MM.1S (cell line): ENCODE results near the gene VPS26B.

Experiments used
- DNase-seq: peaks from one replicate; pipeline ENCODE4 v3.0.0-alpha.2; 2015
- H2AFZ ChIP-seq: fragments of 300-600 bp; sonication (generic); 2 replicates; pipeline ENCODE4 v1.6.0; 2016; ENCODE audit warnings: antibody characterized with exemption, low read length
- H3F3A ChIP-seq: fragments of 300-600 bp; sonication (generic); 2 replicates; pipeline ENCODE4 v1.6.1; 2016; ENCODE audit warnings: mild to moderate bottlenecking, antibody characterized with exemption, low read length, moderate library complexity, mixed read lengths; ENCODE audit not compliant: insufficient read depth
- H3K27ac ChIP-seq: fragments of 300-600 bp; sonication (generic); 2 replicates; pipeline ENCODE4 v1.5.1; 2016; ENCODE audit warnings: mild to moderate bottlenecking, low read length
- H3K27me3 ChIP-seq: fragments of 300-600 bp; sonication (generic); replicated peaks from 2 replicates; pipeline ENCODE4 v1.6.0; 2016; ENCODE audit warnings: low read length; ENCODE audit not compliant: insufficient read depth
- H3K36me3 ChIP-seq: fragments of 300-600 bp; sonication (generic); replicated peaks from 2 replicates; pipeline ENCODE4 v1.6.1; 2016; ENCODE audit warnings: mild to moderate bottlenecking, low read length, mixed read lengths; ENCODE audit not compliant: insufficient read depth
- H3K4me1 ChIP-seq: fragments of 300-600 bp; sonication (generic); 2 replicates; pipeline ENCODE4 v1.6.1; 2016; ENCODE audit warnings: low read length, mixed read lengths
- H3K4me2 ChIP-seq: fragments of 300-600 bp; sonication (generic); 2 replicates; pipeline ENCODE4 v1.6.0; 2016; ENCODE audit warnings: low read depth, low read length
- H3K4me3 ChIP-seq: fragments of 300-600 bp; sonication (generic); 2 replicates; pipeline ENCODE4 v1.5.1; 2016; ENCODE audit warnings: low read length, mixed read lengths
- H3K79me2 ChIP-seq: fragments of 300-600 bp; sonication (generic); 2 replicates; pipeline ENCODE4 v1.6.1; 2016; ENCODE audit warnings: mixed run types, low read length, mixed read lengths
- H3K9ac ChIP-seq: fragments of 300-600 bp; sonication (generic); 2 replicates; pipeline ENCODE4 v1.6.1; 2016; ENCODE audit warnings: low read length, mixed read lengths
- H3K9me2 ChIP-seq: fragments of 300-600 bp; sonication (generic); replicated peaks from 2 replicates; pipeline ENCODE4 v1.6.1; 2016; ENCODE audit warnings: mild to moderate bottlenecking, low read length, mixed read lengths; ENCODE audit not compliant: insufficient read depth
- H3K9me3 ChIP-seq: fragments of 300-600 bp; sonication (generic); replicated peaks from 2 replicates; pipeline ENCODE4 v1.6.1; 2016; ENCODE audit warnings: mild to moderate bottlenecking, low read length, mixed read lengths; ENCODE audit not compliant: insufficient read depth
- H4K20me1 ChIP-seq: fragments of 300-600 bp; sonication (generic); 2 replicates; pipeline ENCODE4 v1.6.1; 2016; ENCODE audit warnings: mild to moderate bottlenecking, low read length, moderate library complexity, mixed read lengths; ENCODE audit not compliant: insufficient read depth
- CTCF ChIP-seq: fragments of 300-600 bp; sonication (generic); IDR thresholded peaks from 2 replicates; pipeline ENCODE4 v1.5.1; 2016; ENCODE audit warnings: antibody characterized with exemption, low read length, mixed read lengths
- EZH2 ChIP-seq: fragments of 300-600 bp; sonication (generic); optimal IDR thresholded peaks from 2 replicates; pipeline ENCODE3; 2017; ENCODE audit warnings: low read depth, mild to moderate bottlenecking, antibody characterized with exemption, low read length, mixed read lengths
- EZH2phosphoT487 ChIP-seq: fragments of 300-600 bp; sonication (generic); IDR thresholded peaks from 2 replicates; pipeline ENCODE4 v1.6.1; 2018; ENCODE audit warnings: antibody characterized with exemption, low read length

Gene VPS26B

GRCh38 chr11:134275534-134276395 lies 51.3 kb downstream of the VPS26B start, which contains the start of gene GLB1L3:
Gene GLB1L3 (plus strand): TSS chr11:134276379. CDS start chr11:134276741, 362 bp downstream.
- peak within 1 kb of the TSS; percentile 88 for H3K4me2 ChIP-seq
- no peaks in the 10 kb centered on the region for H3K36me3 ChIP-seq
- peak within 1 kb of the TSS; percentile 20; the same call in 1 of the 2 replicates for H3K27ac ChIP-seq
- H3K79me2 ChIP-seq, result peaks cover 7% of the 10 kb centered on the region
- peak within 1 kb of the TSS; percentile 81 for H3K4me3 ChIP-seq
- H3K27me3 ChIP-seq, result 0 out of 2 replicates have a peak, but pooled peaks cover 6% of the 10 kb centered on the region
- TF ChIP-seq EZH2phosphoT487 (no peak), CTCF (peak; percentile 57)
- DNase-seq, result peak; percentile 77
- H4K20me1 ChIP-seq, result no peaks in the 10 kb centered on the region
- H3K9me2 ChIP-seq, result no peaks in the 10 kb centered on the region
- peaks cover 13% of the 10 kb centered on the region for H3K4me1 ChIP-seq
- H2AFZ ChIP-seq, result peak within 1 kb of the TSS; percentile 92
- H3F3A ChIP-seq, result peaks cover 6% of the 10 kb centered on the region
- no peaks in the 10 kb centered on the region for H3K9me3 ChIP-seq
- peak within 1 kb of the TSS; percentile 72 for H3K9ac ChIP-seq

- peaks cover 6% of the 10 kb centered on the region for H3F3A ChIP-seq
- H2AFZ ChIP-seq, result peak overlapping the region; percentile 92
- H4K20me1 ChIP-seq, result no peaks in the 10 kb centered on the region
- peaks cover 11% of the 10 kb centered on the region for H3K4me1 ChIP-seq
- peak overlapping the region; percentile 72; the same call in 1 of the 2 replicates for H3K9ac ChIP-seq
- peaks cover 7% of the 10 kb centered on the region for H3K79me2 ChIP-seq
- DNase-seq, result no peak
- no peaks in the 10 kb centered on the region for H3K9me2 ChIP-seq
- no peaks in the 10 kb centered on the region for H3K36me3 ChIP-seq
- H3K4me2 ChIP-seq, result peak overlapping the region; percentile 88
- H3K4me3 ChIP-seq, result peak overlapping the region; percentile 81
- H3K27me3 ChIP-seq, result 0 out of 2 replicates have a peak, but pooled peaks cover 6% of the 10 kb centered on the region
- TF ChIP-seq EZH2phosphoT487, result no peak
- no peak for TF ChIP-seq CTCF
- TF ChIP-seq EZH2, result no peak
- no peak overlapping the region; the same call in 1 of the 2 replicates for H3K27ac ChIP-seq
- no peaks in the 10 kb centered on the region for H3K9me3 ChIP-seq
Observed at GRCh38 chr11:134276396-134277182, 52.1 kb downstream of the VPS26B start.

- Histone ChIP-seq H3K4me2 (no peak overlapping the region; the same call in 1 of the 2 replicates), H3K27me3 (0 out of 2 replicates have a peak, but pooled peaks cover 6% of the 10 kb centered on the region), H3K4me3 (no peak overlapping the region), H3K79me2 (peaks cover 7% of the 10 kb centered on the region), H3K9me3 (no peaks in the 10 kb centered on the region), H3K4me1 (peaks cover 11% of the 10 kb centered on the region), H3K9me2 (no peaks in the 10 kb centered on the region), H3F3A (peaks cover 6% of the 10 kb centered on the region), H2AFZ (no peak overlapping the region), H3K27ac (no peak overlapping the region), H3K36me3 (no peaks in the 10 kb centered on the region), H3K9ac (no peak overlapping the region), H4K20me1 (no peaks in the 10 kb centered on the region)
- no peak for TF ChIP-seq CTCF
- TF ChIP-seq EZH2phosphoT487, result no peak
- no peak for TF ChIP-seq EZH2
- no peak for DNase-seq
Observed at GRCh38 chr11:134277183-134278001, 52.9 kb downstream of the VPS26B start.
